GM19099 (cell line): ENCODE data around the gene TIMD4.
A peak's percentile ranks its signal among the peaks of the same experiment; 100 is the strongest.

Experiments
- POLR2A ChIP-seq: IDR thresholded peaks from 3 replicates; pipeline ENCODE4 v1.6.1; 2011; ENCODE audit warnings: low read depth; ENCODE audit not compliant: insufficient read length; ENCODE audit errors: extremely low read depth

Gene TIMD4

DNA sequence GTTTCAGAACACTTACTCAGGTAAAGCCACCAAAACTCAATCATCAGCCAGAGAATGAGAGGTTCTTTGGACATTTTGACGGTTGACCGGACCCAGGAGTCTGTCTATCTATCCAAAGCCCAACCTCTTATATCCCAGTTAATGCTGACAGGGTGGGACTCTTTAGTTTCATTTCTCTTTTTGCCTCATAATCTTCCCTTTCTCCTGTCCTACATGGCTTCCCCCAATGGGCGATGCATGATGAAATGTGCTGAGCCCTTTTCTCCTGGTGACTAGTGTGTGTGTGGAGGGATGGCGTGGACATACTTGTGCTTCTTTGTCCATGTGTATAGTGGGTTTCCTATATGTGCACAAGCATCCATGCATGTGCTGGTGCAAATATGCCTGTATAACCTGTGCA lies at the start of gene TIMD4:
TIMD4 (minus strand) TSS at position 102 of the 400 bp plus-strand sequence; CDS start at position 74, 28 bp downstream.
- TF ChIP-seq POLR2A = no peak

- TF ChIP-seq POLR2A = no peak
These were observed 43.2 kb upstream of the TIMD4 start for GRCh38 chr5:157006262-157006661.

GRCh38 chr5:157004893-157005551 lies 42.0 kb upstream of the TIMD4 start:
- TF ChIP-seq POLR2A = no peak

DNA sequence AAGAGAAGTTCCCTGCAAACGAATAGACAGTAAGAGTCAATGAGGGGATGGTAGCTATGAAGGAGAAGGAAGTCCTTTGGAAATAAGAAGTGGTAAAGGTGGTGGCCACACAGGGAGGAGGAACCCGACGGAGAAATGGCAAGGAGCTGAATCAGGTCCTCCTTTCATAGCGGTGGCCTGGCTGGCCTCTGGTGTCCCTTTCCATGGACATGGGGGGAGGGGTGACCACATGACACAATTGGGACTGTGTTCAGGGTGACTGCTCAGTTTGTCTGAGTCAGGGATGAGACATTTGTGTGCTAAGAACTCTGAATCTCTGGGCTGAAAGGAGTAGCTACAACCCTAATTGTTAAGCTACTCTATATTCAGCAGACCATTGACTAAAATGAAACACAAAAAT lies 28.7 kb upstream of the TIMD4 start:
- no peak for TF ChIP-seq POLR2A

GRCh38 chr5:156984064-156984463 lies 21.0 kb upstream of the TIMD4 start:
- no peak for TF ChIP-seq POLR2A

- TF ChIP-seq POLR2A = no peak
These were observed 18.5 kb upstream of the TIMD4 start for GRCh38 chr5:156981481-156981880.

GRCh38 chr5:156974328-156974727 lies 11.3 kb upstream of the TIMD4 start:
- TF ChIP-seq POLR2A = no peak

DNA sequence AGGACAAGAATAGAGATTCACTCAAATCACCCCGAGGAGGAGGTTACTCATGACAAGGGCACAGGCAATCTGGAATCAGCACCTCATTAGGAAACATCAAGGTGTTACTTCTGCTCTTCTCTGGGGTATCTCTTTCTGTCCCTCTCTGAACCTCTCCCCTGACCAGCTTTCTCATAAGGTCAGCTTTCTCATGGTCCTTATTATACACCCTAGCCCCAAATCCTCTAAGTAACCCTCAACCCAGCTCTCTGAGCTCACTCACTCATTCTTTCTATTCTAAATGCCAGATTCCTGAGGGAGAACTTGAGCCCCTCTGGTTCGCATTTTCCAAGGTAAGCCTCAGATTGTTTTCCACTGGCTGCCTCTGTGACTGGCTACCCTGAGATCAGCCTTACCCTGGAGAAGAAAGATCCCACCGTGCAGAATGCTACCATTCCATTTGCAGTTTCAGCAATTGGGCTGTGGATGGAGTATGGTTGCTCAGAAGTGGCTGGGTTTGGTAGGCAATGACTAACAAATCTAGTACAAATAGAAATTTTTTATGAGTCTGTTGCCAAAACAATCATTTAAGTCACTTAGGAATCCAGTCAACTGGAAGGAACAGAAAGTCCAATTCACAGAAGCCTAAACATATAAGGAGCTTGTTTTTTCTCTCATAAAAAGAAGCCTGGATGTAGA lies 9.0 kb upstream of the TIMD4 start:
- no peak for TF ChIP-seq POLR2A

DNA sequence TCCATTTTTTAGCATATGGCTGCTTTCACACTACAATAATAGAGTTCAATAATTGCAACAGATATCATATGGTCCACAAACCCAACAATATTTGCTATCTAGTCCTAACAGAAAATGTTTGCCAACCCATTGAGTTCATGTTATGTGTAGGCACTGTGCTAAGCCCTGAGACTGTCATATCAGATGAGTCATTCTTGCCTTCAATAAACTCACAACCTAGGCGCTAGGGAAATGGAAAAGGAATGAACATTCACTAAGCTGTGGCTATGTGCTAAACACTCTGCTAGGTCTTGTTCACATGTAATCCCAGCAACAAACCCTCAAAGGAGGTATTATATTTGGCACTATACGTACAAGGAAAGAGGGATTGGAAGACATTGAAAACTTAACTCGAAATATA lies 8.4 kb upstream of the TIMD4 start:
- no peak for TF ChIP-seq POLR2A

GRCh38 chr5:156956321-156956720 lies 6.7 kb downstream of the TIMD4 start:
- TF ChIP-seq POLR2A = no peak

GRCh38 chr5:156951359-156951758 lies 11.7 kb downstream of the TIMD4 start:
- TF ChIP-seq POLR2A = no peak

DNA sequence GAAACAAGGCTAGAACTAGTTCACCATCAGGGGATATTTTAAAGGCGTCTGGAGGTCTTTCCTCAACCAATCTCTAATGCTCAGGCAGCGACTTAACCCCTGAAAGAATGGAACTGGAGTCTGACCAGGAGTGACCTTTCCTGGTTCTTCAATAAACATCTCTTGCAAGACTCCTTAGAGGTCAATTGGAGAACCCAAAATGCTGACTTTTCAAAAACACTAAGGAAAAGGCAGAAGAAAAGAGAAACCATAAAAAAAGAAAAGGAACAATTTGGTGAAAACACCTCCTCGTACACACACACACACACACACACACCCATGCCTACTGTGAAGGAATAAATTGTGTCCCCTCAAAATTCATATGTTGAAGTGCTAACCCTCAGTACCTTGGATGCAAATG lies 12.3 kb downstream of the TIMD4 start:
- no peak for TF ChIP-seq POLR2A

DNA sequence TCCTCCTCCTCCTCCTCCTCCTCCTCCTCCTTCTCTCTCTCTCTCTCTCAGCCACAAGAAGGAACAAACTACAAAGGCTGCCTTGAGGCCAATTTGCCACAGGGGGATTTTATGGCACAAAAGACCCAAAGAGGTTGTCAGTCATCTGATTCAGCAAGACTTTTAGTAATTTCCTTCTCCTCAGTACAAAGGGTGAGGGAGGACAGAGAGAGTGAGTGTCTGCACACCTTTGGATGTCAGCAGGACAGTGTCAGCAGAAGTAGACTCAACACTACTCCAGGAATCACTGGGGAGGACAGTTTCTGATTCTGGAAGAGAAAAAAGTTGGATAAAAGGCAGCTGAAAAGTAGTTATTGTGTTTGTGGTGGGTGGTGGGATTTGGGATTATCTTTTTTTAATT lies 13.6 kb downstream of the TIMD4 start:
- no peak for TF ChIP-seq POLR2A

- no peak for TF ChIP-seq POLR2A
These were observed 15.1 kb downstream of the TIMD4 start for GRCh38 chr5:156947925-156948324.

GRCh38 chr5:156942064-156942463 lies 21.0 kb downstream of the TIMD4 start:
- peak; percentile 35 for TF ChIP-seq POLR2A

- no peak for TF ChIP-seq POLR2A
These were observed 26.1 kb downstream of the TIMD4 start for GRCh38 chr5:156936972-156937371.

DNA sequence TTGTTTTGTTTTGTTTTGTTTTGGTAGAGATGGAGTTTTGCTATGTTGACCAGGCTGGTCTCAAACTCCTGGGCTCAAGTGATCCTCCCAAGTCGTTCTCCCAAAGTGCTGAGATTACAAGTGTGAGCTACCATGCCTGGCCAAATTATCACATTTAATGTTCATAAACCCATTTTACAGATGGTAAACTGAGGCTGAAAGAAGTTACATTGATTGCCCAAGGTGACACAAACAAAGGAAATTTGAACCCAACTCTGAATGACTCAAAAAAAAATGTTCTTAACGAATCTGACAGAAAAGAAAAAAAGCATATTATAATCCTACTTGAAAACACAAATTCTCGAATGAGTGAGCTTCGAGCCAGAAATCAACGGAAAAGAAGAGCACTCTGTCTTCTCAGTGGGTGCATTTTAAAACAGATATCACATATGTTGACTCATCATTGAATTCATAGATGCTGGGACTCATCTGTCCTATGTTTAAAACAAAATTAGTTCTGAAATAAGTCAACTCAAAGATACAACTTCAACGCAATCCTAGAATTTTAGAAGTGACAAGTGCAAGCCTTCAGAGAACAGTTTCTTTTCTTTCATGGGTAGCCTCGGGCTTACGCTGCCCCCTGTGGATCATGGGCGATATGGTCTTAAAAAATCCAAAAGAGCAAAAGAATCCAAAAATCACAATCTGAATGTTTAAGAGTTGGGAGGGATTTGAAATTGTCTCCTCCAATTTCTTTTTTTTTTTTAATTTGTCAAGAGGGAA lies 28.4 kb downstream of the TIMD4 start:
- no peak for TF ChIP-seq POLR2A
